Neural progenitor cell (in vitro differentiated cells): ENCODE measurements around the gene CDRT15L2.
"Not testable (repeated sequence)": the region's sequence is repeated elsewhere in the genome, so short reads cannot be mapped to it uniquely, and the experiment has no call there.

Experiments
- CTCF ChIP-seq: fragments of 200-600 bp; sonication (generic); IDR thresholded peaks from 2 replicates; pipeline ENCODE4 v1.5.1; 2017; ENCODE audit warnings: antibody characterized with exemption, mild to moderate bottlenecking
- EZH2 ChIP-seq: fragments of 200-600 bp; sonication (generic); IDR thresholded peaks from 2 replicates; pipeline ENCODE4 v1.6.1; 2017; ENCODE audit warnings: antibody characterized with exemption, mild to moderate bottlenecking, moderate library complexity
- EZH2phosphoT487 ChIP-seq: fragments of 200-600 bp; sonication (generic); IDR thresholded peaks from 2 replicates; pipeline ENCODE4 v1.6.1; 2017; ENCODE audit warnings: antibody characterized with exemption

- TF ChIP-seq CTCF, EZH2, EZH2phosphoT487: not testable (repeated sequence)
These were observed 30.0 kb downstream of the CDRT15L2 start for GRCh38 chr17:20609490-20609889.
